ENCODE data around the gene TBX2. TPM values are rescaled to one million over a fixed set of nuclear protein-coding genes. Genes with fewer than 3 reads are reported as not detected.

The TBX2 gene
- total and polyA plus RNA-seq, 2 of the 13 experiments (the other 11 are each of a cell fraction or from before 2014, with no cell fraction given), result 2.8 to 15.3 TPM

GRCh38 chr17:61399131-61400065 is at the start of gene TBX2 (continued):
- TF ChIP-seq HNF1A (IDR thresholded peaks at IDR 0.05; ENCODE audit: low read depth) (peak; percentile 56; the same call in 1 of the 2 replicates), HNF1A (CRISPR knock-in tag; IDR thresholded peaks at IDR 0.05; ENCODE audit: borderline replicate concordance) (peak; percentile 85), BHLHE40 (IDR thresholded peaks at IDR 0.05; ENCODE audit: low read length) (no peak), ZFP36L2 (CRISPR knock-in tag; IDR thresholded peaks at IDR 0.05) (0 out of 2 replicates have a peak, but pooled peaks have one; percentile 16), GPN1 (CRISPR knock-in tag; IDR thresholded peaks at IDR 0.05; ENCODE audit: borderline replicate concordance) (no peak; the same call in 1 of the 2 replicates), NR2F2 (IDR thresholded peaks at IDR 0.05; ENCODE audit: borderline replicate concordance, low read depth) (0 out of 2 replicates have a peak, but pooled peaks have one; percentile 18), FOXC1 (CRISPR knock-in tag; IDR thresholded peaks at IDR 0.05; ENCODE audit: borderline replicate concordance) (peak; percentile 32; the same call in 1 of the 2 replicates), ZZZ3 (CRISPR knock-in tag; IDR thresholded peaks at IDR 0.05; ENCODE audit: borderline replicate concordance) (no peak), MED1 (CRISPR knock-in tag; IDR thresholded peaks at IDR 0.05) (peak; percentile 56; the same call in 1 of the 2 replicates), ZNF572 (CRISPR knock-in tag; IDR thresholded peaks at IDR 0.05) (no peak), RNF2 (conservative IDR thresholded peaks at IDR 0.05; ENCODE audit: low read depth) (no peak), ZNF263 (CRISPR knock-in tag; IDR thresholded peaks at IDR 0.05) (no peak; the same call in 1 of the 2 replicates), ZNF552 (CRISPR knock-in tag; IDR thresholded peaks at IDR 0.05; ENCODE audit: borderline replicate concordance) (peak; percentile 63; the same call in 1 of the 2 replicates), YEATS4 (CRISPR knock-in tag; IDR thresholded peaks at IDR 0.05; ENCODE audit: borderline replicate concordance) (peak; percentile 70; the same call in 1 of the 2 replicates), NCOA2 (CRISPR knock-in tag; IDR thresholded peaks at IDR 0.05) (peak; percentile 12; the same call in 1 of the 2 replicates), TCF12 (IDR thresholded peaks at IDR 0.05) (no peak), TCF12 (CRISPR knock-in tag; IDR thresholded peaks at IDR 0.05) (0 out of 2 replicates have a peak, but pooled peaks have one; percentile 30), POLR2A (IDR thresholded peaks at IDR 0.05; ENCODE audit: insufficient read depth in 1 of 2, low read depth in 2 of 2, low read length in 2 of 2) (peak; percentile 26 to 70; a peak in 3 of 4 replicates), ZNF687 (CRISPR knock-in tag; IDR thresholded peaks at IDR 0.05) (peak; percentile 86), FOXJ3 (CRISPR knock-in tag; IDR thresholded peaks at IDR 0.05; ENCODE audit: borderline replicate concordance) (no peak), CBX2 (IDR thresholded peaks at IDR 0.05; ENCODE audit: low read depth, low read length) (no peak), CBX2 (CRISPR knock-in tag; IDR thresholded peaks at IDR 0.05; ENCODE audit: low read depth) (peak; percentile 47; the same call in 1 of the 2 replicates)
